T-helper 2 cell treated with Interferon-gamma antibody and Interleukin-4, amounts not matched to agents 100 ng/mL and 5 ng/mL, for 36 hours (primary cell): ENCODE data around the gene MFSD2A. TPM values are rescaled to one million over a fixed set of nuclear protein-coding genes. Genes with fewer than 3 reads are reported as not detected.
"Not testable (repeated sequence)": the region's sequence is repeated elsewhere in the genome, so short reads cannot be mapped to it uniquely, and the experiment has no call there.

Source experiments
- intact Hi-C: fragments of 100-400 bp; cut with micrococcal nuclease; formaldehyde crosslinking; loops from one replicate; pipeline ENCODE4 v1.15.1; 2023
- total RNA-seq: library from RNA; stranded (reverse); gene quantifications from 2 replicates; pipeline ENCODE4 v1.2.3, GENCODE V29; 2022

Gene MFSD2A
- total RNA-seq, 1 donor from 2014 or later: 5.3 TPM

- intact Hi-C loops: not testable (repeated sequence)
Observed at GRCh38 chr1:39962964-39963363, 8.0 kb downstream of the MFSD2A start.

- intact Hi-C loops: no loop called here
Observed at GRCh38 chr1:39964552-39964951, 9.6 kb downstream of the MFSD2A start.

- intact Hi-C loops: no loop called here
Observed at GRCh38 chr1:39965044-39965443, 10.1 kb downstream of the MFSD2A start.

- intact Hi-C loops: no loop called here
Observed at GRCh38 chr1:39969048-39969447, 14.1 kb downstream of the MFSD2A start.

GRCh38 chr1:39969531-39970270 lies 14.8 kb downstream of the MFSD2A start:
- intact Hi-C loops: no loop called here

- intact Hi-C loops: no loop called here
Observed at GRCh38 chr1:39970274-39970673, 15.3 kb downstream of the MFSD2A start.

- intact Hi-C loops: no loop called here
Observed at GRCh38 chr1:39971138-39971537, 16.2 kb downstream of the MFSD2A start.

- intact Hi-C loops: loop anchor here (1.0 kb wide), 2 partner anchors 54 to 157 kb away; no protein-coding TSS in a partner anchor
Observed at GRCh38 chr1:39973503-39974135, 18.7 kb downstream of the MFSD2A start.

- intact Hi-C loops: no loop called here
Observed at GRCh38 chr1:39976732-39977131, 21.8 kb downstream of the MFSD2A start.

- intact Hi-C loops: no loop called here
Observed at GRCh38 chr1:39977202-39977601, 22.3 kb downstream of the MFSD2A start.

GRCh38 chr1:39979654-39980053 lies 24.7 kb downstream of the MFSD2A start:
- intact Hi-C loops: no loop called here

GRCh38 chr1:39980555-39981313 lies 25.8 kb downstream of the MFSD2A start:
- intact Hi-C loops: no loop called here

GRCh38 chr1:39981385-39981784 lies 26.4 kb downstream of the MFSD2A start:
- intact Hi-C loops: no loop called here

- intact Hi-C loops: no loop called here
Observed at GRCh38 chr1:39981945-39982344, 27.0 kb downstream of the MFSD2A start.

GRCh38 chr1:39984480-39984879 lies 29.5 kb downstream of the MFSD2A start:
- intact Hi-C loops: not testable (repeated sequence)

GRCh38 chr1:39984951-39985350 lies 30.0 kb downstream of the MFSD2A start:
- intact Hi-C loops: no loop called here

GRCh38 chr1:39987869-39988268 lies 32.9 kb downstream of the MFSD2A start:
- intact Hi-C loops: no loop called here

- intact Hi-C loops: no loop called here
Observed at GRCh38 chr1:39988618-39989343, 33.8 kb downstream of the MFSD2A start.

- intact Hi-C loops: no loop called here
Observed at GRCh38 chr1:39990428-39990827, 35.5 kb downstream of the MFSD2A start.

GRCh38 chr1:39992234-39992633 lies 37.3 kb downstream of the MFSD2A start:
- intact Hi-C loops: no loop called here

GRCh38 chr1:39992888-39993287 lies 37.9 kb downstream of the MFSD2A start:
- intact Hi-C loops: no loop called here
